IPS-NIHi7 (cell line): ENCODE results near the gene TSPAN1.
A peak's percentile ranks its signal among the peaks of the same experiment; 100 is the strongest.
"Not testable (repeated sequence)": the region's sequence is repeated elsewhere in the genome, so short reads cannot be mapped to it uniquely, and the experiment has no call there.

Experiments used
- DNase-seq: peaks from one replicate; pipeline ENCODE4 v3.0.0; 2012; ENCODE audit warnings: mixed read lengths; ENCODE audit errors: extremely low spot score

TSPAN1 gene

DNA sequence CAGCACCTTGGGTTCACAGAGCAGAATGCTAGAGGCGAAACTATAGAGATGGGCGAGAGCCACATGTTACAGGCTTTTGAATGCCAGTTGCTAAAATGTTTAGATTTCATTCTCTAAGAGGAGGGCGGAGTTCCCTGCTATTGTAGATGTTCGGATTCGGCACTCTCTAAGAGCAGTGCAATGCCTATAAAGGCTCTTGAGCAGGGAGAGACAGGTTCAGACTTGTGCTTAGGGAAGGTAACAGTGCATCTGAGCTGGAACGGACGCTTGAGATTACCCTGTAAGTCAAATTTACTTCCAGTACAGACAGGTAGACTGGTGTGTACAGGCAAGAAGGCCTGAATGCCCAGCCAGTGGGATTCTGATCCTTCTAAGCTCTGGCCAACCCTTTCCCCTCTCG, 43.6 kb downstream of the TSPAN1 start:
- no peak for DNase-seq

- no peak for DNase-seq
These were observed 44.9 kb downstream of the TSPAN1 start for GRCh38 chr1:46219551-46220520.

DNA sequence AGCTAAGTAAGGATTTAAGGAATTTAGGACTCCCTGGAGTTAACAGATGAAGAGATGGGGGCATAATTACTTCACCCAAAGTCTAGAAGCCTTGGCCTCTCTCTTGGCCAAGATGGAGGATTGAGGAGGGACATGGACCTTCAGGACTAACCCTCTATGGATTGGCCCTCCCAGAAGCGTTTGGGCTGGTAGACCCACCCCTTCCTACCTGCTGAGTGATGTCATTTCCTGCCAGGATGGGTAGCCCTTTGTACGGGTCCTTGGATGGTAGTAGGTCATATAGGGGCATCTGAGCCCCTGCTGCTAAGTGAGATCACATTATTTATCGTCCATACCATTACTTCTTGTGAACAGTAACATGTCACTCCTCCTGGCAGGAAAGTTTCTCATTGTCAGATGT, 45.9 kb downstream of the TSPAN1 start:
- no peak for DNase-seq

DNA sequence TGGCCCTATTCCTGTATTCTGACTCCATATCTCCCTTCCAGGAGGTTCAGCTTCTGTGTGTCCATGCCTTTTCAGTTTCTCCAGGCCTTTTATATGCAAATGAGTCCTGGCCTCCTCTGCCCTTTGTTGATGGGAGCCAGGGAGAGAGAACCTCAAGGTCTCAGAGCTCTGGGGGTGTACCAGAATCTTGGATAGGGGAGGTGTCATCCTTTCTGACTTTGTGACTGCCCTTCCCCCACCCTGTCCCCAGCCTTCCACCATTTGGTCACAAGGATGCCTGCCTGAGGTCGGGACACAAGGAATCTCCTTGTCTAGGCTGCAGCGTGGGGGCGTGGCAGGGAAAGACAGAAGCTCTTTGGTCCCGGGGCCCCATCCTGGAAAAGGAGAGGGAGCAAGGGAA, 46.9 kb downstream of the TSPAN1 start:
- peak; percentile 44 for DNase-seq

- DNase-seq: not testable (repeated sequence)
These were observed 48.2 kb downstream of the TSPAN1 start for GRCh38 chr1:46223055-46223454.

- peak; percentile 77 for DNase-seq
These were observed 48.6 kb downstream of the TSPAN1 start for GRCh38 chr1:46223472-46223943.

- no peak for DNase-seq
These were observed 50.1 kb downstream of the TSPAN1 start for GRCh38 chr1:46224966-46225365.

- DNase-seq: not testable (repeated sequence)
These were observed 56.3 kb downstream of the TSPAN1 start for GRCh38 chr1:46231231-46231630.
